Suprapubic skin (tissue), 4 donors: ENCODE measurements around the gene CAPZA1.

Experiments
- CTCF ChIP-seq, 2 donors: fragments of 200-600 bp in 1 of 2; fragments of 450-650 bp in 1 of 2; sonication (generic) in 1 of 2; IDR thresholded peaks; one replicate each; pipeline ENCODE4 v1.5.1; 2016 to 2019; ENCODE audit warnings: antibody characterized with exemption in 2 of 2, mild to moderate bottlenecking in 1 of 2, moderate library complexity in 1 of 2
- EP300 ChIP-seq: sonication (generic); formaldehyde crosslinking; IDR thresholded peaks from one replicate; pipeline ENCODE4 v1.6.1; 2017; ENCODE audit warnings: antibody characterized with exemption
- POLR2A ChIP-seq, 2 donors: fragments of 450-650 bp; IDR thresholded peaks; one replicate each; pipeline ENCODE4 v1.6.1; 2017; ENCODE audit warnings: antibody characterized with exemption in 2 of 2, mild to moderate bottlenecking in 2 of 2, moderate library complexity in 2 of 2
- POLR2AphosphoS5 ChIP-seq, 3 donors: sonication (generic); formaldehyde crosslinking; IDR thresholded peaks; one replicate each; pipeline ENCODE4 v1.6.1; 2017; ENCODE audit warnings: antibody characterized with exemption in 3 of 3

DNA sequence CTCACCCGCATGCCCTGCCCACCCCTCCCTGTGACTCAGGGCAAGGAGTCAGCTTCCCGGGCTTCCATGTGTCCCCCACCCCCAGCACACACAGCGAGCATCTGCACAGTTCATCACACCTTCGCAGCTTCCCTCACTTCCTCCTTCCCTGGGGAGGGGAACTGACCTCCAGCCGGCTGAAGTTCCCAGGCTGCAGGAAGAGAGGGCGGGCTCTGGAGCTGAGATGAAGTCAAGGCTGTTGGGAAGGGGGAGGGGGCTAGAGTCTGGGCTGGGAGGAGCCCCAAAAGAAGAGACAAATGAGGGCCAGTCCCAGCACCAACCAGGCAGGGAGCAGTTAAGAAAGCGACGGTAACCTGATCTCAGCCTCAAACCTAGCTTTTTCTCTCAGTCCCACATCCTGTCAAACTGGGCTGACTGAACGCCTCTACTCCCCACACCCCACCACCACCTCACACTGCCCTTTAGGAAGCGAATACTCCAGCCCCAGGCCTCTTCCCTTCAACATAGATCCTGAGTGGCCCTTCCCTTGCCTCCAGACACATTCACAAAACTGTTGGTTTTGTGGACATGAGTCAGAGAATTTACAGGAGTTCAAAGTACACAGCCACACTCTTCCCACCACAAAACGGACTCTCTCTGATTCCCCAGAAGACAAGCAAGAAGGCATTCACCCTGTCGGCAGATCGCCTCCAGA, 85.4 kb downstream of the CAPZA1 start:
- TF ChIP-seq CTCF (IDR thresholded peaks at IDR 0.05) (no peak), POLR2A (IDR thresholded peaks at IDR 0.05) (no peak), POLR2AphosphoS5 (IDR thresholded peaks at IDR 0.05) (peak in 1 of 3 donors; percentile 62), EP300 (no peak)
